Duodenal mucosa (tissue), 2 donors: ENCODE data around the gene RHBDF1.

Experiments used
- H3K27ac ChIP-seq: one replicate; pipeline ENCODE4 v1.7.0; 2013; ENCODE audit warnings: low read depth, low read length
- H3K27me3 ChIP-seq, 2 donors: one replicate each; pipeline ENCODE4 v1.7.0; 2013; ENCODE audit warnings: low read length in 2 of 2, control low read depth in 1 of 2; ENCODE audit not compliant: insufficient read depth in 2 of 2, control insufficient read depth in 1 of 2
- H3K36me3 ChIP-seq, 2 donors: one replicate each; pipeline ENCODE4 v1.7.0; 2013; ENCODE audit warnings: low read length in 2 of 2, control low read depth in 1 of 2; ENCODE audit not compliant: insufficient read depth in 2 of 2, control insufficient read depth in 1 of 2
- H3K4me1 ChIP-seq, 2 donors: one replicate each; pipeline ENCODE4 v1.7.0; 2013; ENCODE audit warnings: low read length in 2 of 2, control low read depth in 1 of 2; ENCODE audit not compliant: insufficient read depth in 2 of 2, control insufficient read depth in 1 of 2
- H3K4me3 ChIP-seq, 2 donors: one replicate each; pipeline ENCODE4 v1.7.0; 2013; ENCODE audit warnings: low read length in 2 of 2, low read depth in 1 of 2
- H3K9ac ChIP-seq, 2 donors: one replicate each; pipeline ENCODE4 v1.7.0; 2013; ENCODE audit warnings: low read length in 2 of 2, low read depth in 1 of 2
- H3K9me3 ChIP-seq, 2 donors: one replicate each; pipeline ENCODE4 v1.7.0; 2013; ENCODE audit warnings: low read length in 2 of 2, control low read depth in 1 of 2; ENCODE audit not compliant: control insufficient read depth in 1 of 2

The RHBDF1 gene

DNA sequence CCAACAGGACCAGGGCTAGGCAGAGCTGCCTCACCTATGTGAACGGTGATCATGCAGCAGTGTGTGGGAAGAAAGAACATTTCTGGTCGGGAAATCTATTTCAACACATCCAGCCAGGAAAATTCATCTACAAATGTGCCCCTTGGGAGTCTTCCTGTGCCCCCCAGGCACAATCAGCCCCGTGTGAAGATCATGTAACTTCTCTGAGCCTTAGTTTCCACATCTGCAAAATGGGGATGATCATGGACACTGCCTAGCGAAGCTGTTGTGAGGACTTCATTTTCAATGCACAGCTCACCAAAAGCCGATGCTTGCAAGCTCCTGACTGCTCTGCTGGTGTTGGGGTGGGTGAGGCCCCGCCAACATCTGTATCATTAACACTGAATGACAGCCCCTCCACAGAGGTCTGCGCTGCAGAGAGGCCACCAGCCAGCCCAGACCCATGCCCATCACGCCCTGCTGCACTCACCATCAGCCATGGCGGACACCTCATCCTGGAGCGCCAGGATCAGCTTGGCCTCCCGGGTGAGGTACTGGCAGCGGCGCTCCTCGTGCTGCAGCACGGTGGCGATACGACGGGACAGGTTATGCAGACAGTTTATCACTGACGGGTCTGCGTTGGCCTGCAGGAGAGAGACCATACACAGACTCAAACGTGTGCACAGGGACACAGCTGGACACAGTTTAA lies 39.9 kb upstream of the RHBDF1 start:
- Histone ChIP-seq H3K27me3 (no peaks in the 10 kb centered on the region), H3K36me3 (peaks cover 4 to 39% of the 10 kb centered on the region in 2 donors), H3K4me1 (peaks cover 0 to under 1% of the 10 kb centered on the region in 2 donors), H3K27ac (no peak overlapping the region), H3K9ac (no peak overlapping the region), H3K9me3 (no peaks in the 10 kb centered on the region), H3K4me3 (no peak overlapping the region)

DNA sequence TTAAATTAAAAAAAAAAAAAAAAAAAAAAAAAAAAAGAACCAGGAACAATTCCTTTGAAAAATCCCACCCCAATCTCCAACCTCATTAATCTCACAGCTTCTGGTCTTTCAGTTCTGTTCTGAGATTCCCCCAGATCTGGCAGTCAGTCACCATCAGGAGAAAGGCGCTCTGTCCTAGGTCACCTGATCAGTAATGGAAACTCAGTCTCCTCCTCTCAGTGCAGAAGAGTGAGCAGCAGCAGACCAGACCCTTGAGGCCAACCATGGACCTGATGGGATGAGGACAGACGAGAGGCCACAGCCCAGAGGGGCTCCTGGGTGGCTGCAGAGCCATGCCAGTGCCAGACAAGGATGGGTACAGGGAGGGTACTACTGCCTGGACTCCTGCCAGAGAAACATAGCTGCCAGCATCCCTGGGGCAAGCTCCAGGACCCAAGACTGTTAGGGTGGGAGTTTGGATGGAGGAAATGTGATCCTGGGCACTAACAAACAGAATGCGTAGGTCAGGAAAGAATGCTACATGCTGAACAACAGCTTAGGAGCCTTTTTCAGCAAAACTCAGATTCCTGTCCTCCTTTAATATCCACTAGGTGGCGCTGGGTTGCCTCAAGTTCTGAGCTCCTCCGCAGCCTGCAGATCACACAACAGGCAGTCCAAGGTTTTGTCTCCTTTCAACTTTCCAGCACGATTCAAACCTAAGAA lies 34.3 kb upstream of the RHBDF1 start:
- Histone ChIP-seq H3K9me3 (no peaks in the 10 kb centered on the region), H3K27ac (no peak overlapping the region), H3K4me1 (no peaks in the 10 kb centered on the region), H3K4me3 (no peak overlapping the region), H3K9ac (no peak overlapping the region), H3K27me3 (no peaks in the 10 kb centered on the region), H3K36me3 (peaks cover under 1 to 24% of the 10 kb centered on the region in 2 donors)

DNA sequence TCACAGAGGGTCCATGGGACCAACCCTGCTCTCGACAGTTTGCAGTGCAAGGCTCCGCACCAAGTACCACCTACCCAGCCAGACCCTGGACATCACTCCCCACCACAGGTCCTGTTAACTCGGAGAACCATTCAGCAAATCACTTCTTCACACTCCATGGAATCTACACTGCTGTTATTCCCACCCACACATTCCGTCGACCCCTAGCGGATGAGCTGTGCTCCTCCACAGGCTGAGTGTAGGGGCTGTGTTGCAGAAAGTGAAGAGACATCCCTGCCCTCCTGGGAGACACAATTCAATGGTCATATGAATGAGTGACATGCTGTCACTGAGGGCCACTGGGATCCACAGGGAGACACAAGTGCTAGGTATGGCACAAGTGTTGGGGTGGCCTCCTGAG lies 33.1 kb upstream of the RHBDF1 start:
- H3K27ac ChIP-seq = no peak overlapping the region
- H3K9me3 ChIP-seq = no peaks in the 10 kb centered on the region
- no peak overlapping the region for H3K9ac ChIP-seq
- no peaks in the 10 kb centered on the region for H3K27me3 ChIP-seq
- no peak overlapping the region for H3K4me3 ChIP-seq
- H3K4me1 ChIP-seq = no peaks in the 10 kb centered on the region
- peaks cover 0 to 27% of the 10 kb centered on the region in 2 donors for H3K36me3 ChIP-seq

DNA sequence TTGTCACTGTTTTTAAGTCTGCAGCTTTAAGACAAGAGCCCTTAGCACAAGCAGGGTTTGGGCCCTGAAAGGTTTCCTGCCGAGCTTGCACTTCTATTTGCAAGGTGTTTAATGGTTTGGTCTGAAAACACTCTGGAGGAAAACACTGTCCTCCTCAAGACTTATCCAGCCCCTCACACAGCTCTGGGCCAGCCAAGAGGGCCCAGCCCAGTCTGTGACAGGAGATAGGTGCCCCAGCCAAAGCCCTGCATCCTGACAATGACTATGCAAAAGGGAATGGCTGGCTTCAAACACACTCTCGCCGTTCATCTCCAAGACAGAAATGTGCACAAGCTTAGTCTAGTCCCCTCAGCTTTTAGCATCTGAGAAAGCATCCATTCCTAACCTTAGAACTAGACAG lies 32.5 kb upstream of the RHBDF1 start:
- H3K36me3 ChIP-seq = peaks cover 0 to 27% of the 10 kb centered on the region in 2 donors
- no peak overlapping the region for H3K27ac ChIP-seq
- no peak overlapping the region for H3K4me3 ChIP-seq
- no peaks in the 10 kb centered on the region for H3K4me1 ChIP-seq
- no peaks in the 10 kb centered on the region for H3K27me3 ChIP-seq
- no peak overlapping the region for H3K9ac ChIP-seq
- no peaks in the 10 kb centered on the region for H3K9me3 ChIP-seq

DNA sequence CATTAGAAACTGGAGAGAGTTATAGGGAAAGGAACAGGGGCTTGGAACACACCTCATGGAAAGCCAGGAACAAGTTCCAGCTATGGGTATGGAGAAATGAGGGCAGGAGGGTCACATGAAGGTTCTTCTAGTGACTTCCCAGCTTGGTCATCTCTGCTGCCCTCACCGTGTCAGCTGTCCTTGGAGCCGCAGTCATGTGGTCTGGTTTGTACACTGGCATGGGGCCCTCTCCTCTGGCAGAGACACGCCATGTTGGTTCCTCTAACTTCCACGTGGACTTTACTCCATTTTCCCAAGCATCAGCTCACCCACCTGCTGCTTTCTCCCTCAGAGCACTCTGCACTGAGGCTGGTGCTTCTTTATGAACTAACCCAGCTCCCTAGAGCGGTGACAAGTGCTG lies 31.9 kb upstream of the RHBDF1 start:
- no peaks in the 10 kb centered on the region for H3K4me1 ChIP-seq
- no peaks in the 10 kb centered on the region for H3K27me3 ChIP-seq

DNA sequence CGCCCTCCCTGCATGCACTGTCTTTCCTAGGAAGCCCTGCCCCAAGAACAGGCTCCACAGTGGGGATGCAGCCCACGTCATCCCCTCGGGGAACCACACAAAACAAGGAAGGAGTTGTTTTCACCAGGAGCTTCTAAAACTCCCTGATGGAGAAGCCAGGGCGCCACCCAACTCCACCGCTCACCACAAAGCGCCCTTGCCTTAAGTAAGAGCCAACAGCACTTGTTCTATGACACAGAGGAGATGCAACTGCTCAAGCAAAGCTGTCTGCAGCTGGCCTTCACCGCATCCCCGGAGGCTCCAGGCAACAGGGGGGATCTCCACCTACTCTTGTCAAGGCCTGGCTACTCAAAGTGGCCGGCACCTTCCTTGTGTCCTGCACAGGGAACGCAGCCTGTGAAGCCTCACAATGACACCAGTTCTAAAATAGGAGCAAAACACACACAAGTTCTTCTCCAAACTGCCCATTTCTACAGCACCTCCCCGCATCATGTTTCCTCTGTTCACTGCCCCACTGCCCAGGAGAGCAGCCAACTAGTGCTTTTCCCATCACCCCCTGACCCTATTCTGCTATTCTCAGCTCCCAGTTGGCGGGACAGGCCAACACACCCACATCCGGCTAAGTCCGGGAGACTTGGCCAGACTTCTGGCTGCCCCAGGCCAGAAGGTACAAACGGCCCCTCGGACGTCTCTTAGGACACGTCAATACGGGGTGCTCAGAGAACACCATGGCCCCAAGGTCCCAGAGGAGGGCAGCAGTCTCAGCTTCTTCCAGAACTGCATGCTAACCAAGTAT lies 29.8 kb upstream of the RHBDF1 start:
- no peak overlapping the region for H3K9ac ChIP-seq
- no peak overlapping the region for H3K4me3 ChIP-seq
- peaks cover 0 to 31% of the 10 kb centered on the region in 2 donors for H3K36me3 ChIP-seq
- H3K9me3 ChIP-seq = no peaks in the 10 kb centered on the region
- H3K27me3 ChIP-seq = no peaks in the 10 kb centered on the region
- H3K4me1 ChIP-seq = no peaks in the 10 kb centered on the region
- H3K27ac ChIP-seq = no peak overlapping the region

More for the DNA sequence above, 31.9 kb upstream of the RHBDF1 start:
- H3K27ac ChIP-seq = no peak overlapping the region
- H3K9ac ChIP-seq = no peak overlapping the region
- no peaks in the 10 kb centered on the region for H3K9me3 ChIP-seq
- H3K36me3 ChIP-seq = peaks cover 0 to 25% of the 10 kb centered on the region in 2 donors
- no peak overlapping the region for H3K4me3 ChIP-seq

DNA sequence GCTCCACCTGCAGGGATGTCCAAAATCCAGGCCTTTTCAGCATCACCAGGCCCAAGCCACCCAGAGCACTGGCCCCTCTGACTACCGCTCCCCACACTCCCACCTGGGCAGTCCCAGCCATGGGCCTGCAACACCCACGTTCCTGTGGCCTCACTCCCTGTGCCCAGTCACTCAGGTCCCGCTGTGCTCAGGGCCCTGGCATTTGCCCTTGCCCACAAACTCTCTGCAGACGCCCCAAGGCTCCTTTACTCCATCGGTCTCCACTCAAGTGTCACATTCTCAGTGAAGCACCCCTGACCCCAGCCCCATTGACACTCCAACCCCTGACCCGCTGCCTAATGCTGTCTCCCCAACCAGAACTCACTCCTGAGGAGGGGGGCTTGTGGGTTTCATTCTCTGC lies 29.2 kb upstream of the RHBDF1 start:
- H3K4me3 ChIP-seq = no peak overlapping the region
- peaks cover 0 to 31% of the 10 kb centered on the region in 2 donors for H3K36me3 ChIP-seq
- H3K4me1 ChIP-seq = no peaks in the 10 kb centered on the region

DNA sequence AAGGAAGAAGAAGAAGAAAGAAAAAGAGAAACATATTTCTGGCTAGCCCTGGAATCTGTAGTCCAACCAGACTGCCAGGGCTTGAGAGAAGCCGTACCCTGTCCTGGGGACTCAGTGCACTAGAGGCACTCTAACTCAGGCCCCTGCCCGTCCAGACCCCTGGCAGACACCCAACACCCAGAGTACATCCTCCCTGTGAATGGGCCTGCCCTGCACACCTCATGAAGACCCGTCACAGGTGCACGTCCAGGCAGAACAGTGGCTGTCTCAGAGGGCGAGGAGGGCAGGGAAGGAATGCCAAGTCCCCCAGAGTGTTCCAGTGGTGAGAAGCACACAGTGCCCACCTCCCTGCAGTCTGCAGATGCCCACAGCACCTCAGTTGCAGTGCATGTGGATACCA lies 28.6 kb upstream of the RHBDF1 start:
- Histone ChIP-seq H3K9ac (no peak overlapping the region), H3K27ac (no peak overlapping the region), H3K4me1 (no peaks in the 10 kb centered on the region), H3K27me3 (no peaks in the 10 kb centered on the region), H3K36me3 (peaks cover 0 to 30% of the 10 kb centered on the region in 2 donors), H3K4me3 (no peak overlapping the region), H3K9me3 (no peaks in the 10 kb centered on the region)

More for the DNA sequence above, 29.2 kb upstream of the RHBDF1 start:
- Histone ChIP-seq H3K27ac (no peak overlapping the region), H3K27me3 (no peaks in the 10 kb centered on the region), H3K9me3 (no peaks in the 10 kb centered on the region), H3K9ac (no peak overlapping the region)

DNA sequence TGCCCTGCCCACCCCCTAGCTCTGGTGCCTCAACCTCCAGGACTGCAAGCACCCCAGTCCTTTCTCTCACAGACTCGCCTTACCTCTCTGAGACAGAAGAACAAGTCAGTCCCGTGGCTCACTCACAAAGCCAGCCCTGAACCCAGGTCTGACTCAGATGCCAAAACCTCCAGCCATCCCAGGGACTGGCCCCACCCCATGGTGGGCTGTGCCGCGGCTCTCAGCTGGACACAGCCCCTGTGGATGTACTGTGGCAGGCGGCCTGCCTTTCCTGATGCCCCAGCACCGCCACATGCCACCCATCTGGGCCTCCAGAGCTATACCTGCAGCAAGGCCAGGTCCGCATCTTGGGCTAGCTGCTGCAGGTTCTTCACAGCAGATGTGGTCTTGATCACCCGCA lies 25.4 kb upstream of the RHBDF1 start:
- H3K4me3 ChIP-seq = no peak overlapping the region
- H3K27ac ChIP-seq = no peak overlapping the region
- H3K27me3 ChIP-seq = no peaks in the 10 kb centered on the region
- H3K4me1 ChIP-seq = no peaks in the 10 kb centered on the region
- H3K9me3 ChIP-seq = no peaks in the 10 kb centered on the region
- peaks cover 0 to 22% of the 10 kb centered on the region in 2 donors for H3K36me3 ChIP-seq
- no peak overlapping the region for H3K9ac ChIP-seq

DNA sequence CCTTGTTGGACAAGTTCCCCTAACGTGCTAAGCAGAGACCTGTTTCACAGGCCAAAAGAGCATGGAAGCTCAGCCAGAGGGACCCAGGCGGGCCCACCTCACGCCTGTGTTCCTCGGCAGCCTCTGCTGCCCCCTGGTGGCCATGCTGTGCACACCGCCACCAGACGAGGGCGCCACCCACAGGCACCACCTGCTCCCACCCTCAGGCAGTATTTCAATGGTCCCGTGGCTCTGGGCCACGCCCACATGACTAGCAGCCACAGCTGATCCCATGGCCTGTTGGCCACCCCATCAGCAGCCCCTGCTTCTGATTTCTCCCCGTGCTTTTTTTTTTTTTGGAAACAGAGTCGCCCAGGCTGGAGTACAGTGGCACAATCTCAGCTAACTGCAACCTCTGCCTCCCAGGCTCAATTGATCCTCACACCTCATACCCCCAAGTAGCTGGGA lies 24.5 kb upstream of the RHBDF1 start:
- Histone ChIP-seq H3K9ac (no peak overlapping the region), H3K4me1 (no peaks in the 10 kb centered on the region), H3K36me3 (peaks cover 0 to 25% of the 10 kb centered on the region in 2 donors), H3K27ac (no peak overlapping the region), H3K4me3 (no peak overlapping the region), H3K9me3 (no peaks in the 10 kb centered on the region), H3K27me3 (no peaks in the 10 kb centered on the region)
